Suppressor macrophage treated with lipopolysaccharide for 4 hours (primary cell): Measurements from ENCODE around the gene ATP10B.
"Not testable (repeated sequence)": the region's sequence is repeated elsewhere in the genome, so short reads cannot be mapped to it uniquely, and the experiment has no call there.

ENCODE experiments used
- DNase-seq: peaks from one replicate; pipeline ENCODE4 v3.0.0-alpha.2; 2020

Gene ATP10B

GRCh38 chr5:160824301-160825001 is 27.6 kb downstream of the ATP10B start:
- peak; percentile 45 for DNase-seq

- DNase-seq: not testable (repeated sequence)
Measured at GRCh38 chr5:160812996-160813395, 39.0 kb downstream of the ATP10B start.

GRCh38 chr5:160805376-160805775 is 46.6 kb downstream of the ATP10B start:
- no peak for DNase-seq

GRCh38 chr5:160802592-160802991 is 49.4 kb downstream of the ATP10B start:
- DNase-seq: no peak

- no peak for DNase-seq
Measured at GRCh38 chr5:160800375-160801275, 51.4 kb downstream of the ATP10B start.

GRCh38 chr5:160799184-160799583 is 52.8 kb downstream of the ATP10B start:
- peak; percentile 78 for DNase-seq

- no peak for DNase-seq
Measured at GRCh38 chr5:160797020-160797419, 55.0 kb downstream of the ATP10B start.

GRCh38 chr5:160793530-160793899 is 58.5 kb downstream of the ATP10B start:
- DNase-seq: no peak

GRCh38 chr5:160792732-160793529 is 59.1 kb downstream of the ATP10B start:
- DNase-seq: no peak

- no peak for DNase-seq
Measured at GRCh38 chr5:160792281-160792680, 59.7 kb downstream of the ATP10B start.

- DNase-seq: no peak
Measured at GRCh38 chr5:160789219-160789859, 62.7 kb downstream of the ATP10B start.

GRCh38 chr5:160788102-160788660 is 63.8 kb downstream of the ATP10B start:
- no peak for DNase-seq

GRCh38 chr5:160787240-160787639 is 64.8 kb downstream of the ATP10B start:
- DNase-seq: peak; percentile 20

- DNase-seq: no peak
Measured at GRCh38 chr5:160774666-160775315, 77.2 kb downstream of the ATP10B start.

GRCh38 chr5:160773646-160774410 is 78.2 kb downstream of the ATP10B start:
- no peak for DNase-seq

GRCh38 chr5:160772854-160773253 is 79.2 kb downstream of the ATP10B start:
- DNase-seq: no peak

GRCh38 chr5:160770718-160771117 is 81.3 kb downstream of the ATP10B start:
- no peak for DNase-seq

- no peak for DNase-seq
Measured at GRCh38 chr5:160769301-160769700, 82.7 kb downstream of the ATP10B start.

GRCh38 chr5:160767062-160767461 is 84.9 kb downstream of the ATP10B start:
- no peak for DNase-seq

- no peak for DNase-seq
Measured at GRCh38 chr5:160760008-160760407, 92.0 kb downstream of the ATP10B start.

- no peak for DNase-seq
Measured at GRCh38 chr5:160757194-160757593, 94.8 kb downstream of the ATP10B start.
